ENCODE results near the gene PARD3.

DNA sequence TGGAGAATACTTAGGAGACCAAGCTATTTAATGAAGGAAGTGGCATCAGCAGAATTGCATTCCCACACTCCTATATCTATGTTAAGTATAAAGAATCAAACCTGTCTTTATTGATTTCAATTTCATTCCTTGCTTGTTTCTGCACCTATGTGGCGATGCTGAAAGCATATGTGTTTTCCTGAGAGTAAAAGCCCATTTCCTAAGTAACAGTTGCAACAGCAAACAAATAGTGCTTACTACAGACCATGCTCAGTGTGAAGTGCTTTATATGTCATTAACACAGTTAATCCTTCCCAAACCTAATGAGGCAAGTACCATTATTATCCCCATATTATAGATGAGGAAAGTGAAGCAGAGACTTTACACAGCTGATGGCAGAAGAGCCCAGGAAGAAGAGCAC is 552.1 kb downstream of the PARD3 start:
- TF ChIP-seq SP1 (IDR thresholded peaks at IDR 0.05) (no peak), SUZ12 (IDR thresholded peaks at IDR 0.05) (no peak), ZNF384 (IDR thresholded peaks at IDR 0.05) (no peak), TARDBP (IDR thresholded peaks at IDR 0.05) (no peak), ARNT (IDR thresholded peaks at IDR 0.05) (no peak), FOXM1 (IDR thresholded peaks at IDR 0.05; ENCODE audit: borderline replicate concordance) (no peak), FOXK2 (IDR thresholded peaks at IDR 0.05) (no peak), CTBP1 (IDR thresholded peaks at IDR 0.05; ENCODE audit: borderline replicate concordance) (no peak)
